B cell (primary cell): ENCODE data around the gene NTM. TPM values are rescaled to one million over a fixed set of nuclear protein-coding genes. Genes with fewer than 3 reads are reported as not detected.

Source experiments
- ATAC-seq: fragments of 200-7000 bp; cut with Tn5 transposase; one replicate; pipeline ENCODE4 v1.10.0; 2021; ENCODE audit warnings: low read depth, mild to moderate bottlenecking, moderate number of reproducible peaks, moderate library complexity
- CTCF ChIA-PET: fragments of 350-600 bp; sonication (Branson Sonifier 250); formaldehyde crosslinking; loops from one replicate; lab custom pipeline; 2021; ENCODE audit warnings: antibody characterized with exemption, inconsistent platforms; lab: Charles Lee
- POLR2A ChIA-PET: fragments of 350-600 bp; sonication (Branson Sonifier 250); formaldehyde crosslinking; loops from one replicate; lab custom pipeline; 2021; ENCODE audit warnings: antibody characterized with exemption; lab: Charles Lee
- DNase-seq: peaks from one replicate; pipeline ENCODE4 v3.0.0; 2013
- H2AFZ ChIP-seq: 2 replicates; pipeline ENCODE4 v1.6.1; 2012; ENCODE audit warnings: mild to moderate bottlenecking, low read depth, low read length; ENCODE audit not compliant: insufficient read depth, poor library complexity, severe bottlenecking
- H3K27ac ChIP-seq, 2 donors: 1 replicate in 1 of 2; 2 replicates in 1 of 2; pipeline ENCODE4 v1.5.1; 2012 to 2013; ENCODE audit warnings: low read length in 2 of 2, mild to moderate bottlenecking in 2 of 2, moderate library complexity in 1 of 2
- H3K27me3 ChIP-seq, 4 experiments: fragments of 200-600 bp in 1 of 4; sonication (generic) in 1 of 4; replicated peaks in 1 of 4; 1 replicate in 2 of 4; 2 replicates in 2 of 4; pipeline versions ENCODE4 v1.6.1 to v1.7.0; 2013 to 2016; ENCODE audit warnings: low read length in 3 of 4, mild to moderate bottlenecking in 2 of 4, mixed read lengths in 1 of 4, moderate library complexity in 1 of 4; ENCODE audit not compliant: insufficient read depth in 4 of 4, control insufficient read depth in 3 of 4; ENCODE audit errors: control extremely low read depth in 1 of 4
- H3K36me3 ChIP-seq, 2 experiments: replicated peaks in 1 of 2; 1 replicate in 1 of 2; 2 replicates in 1 of 2; pipeline versions ENCODE4 v1.6.1 to v1.7.1; 2013; ENCODE audit warnings: low read length in 1 of 2; ENCODE audit not compliant: insufficient read depth in 2 of 2, control insufficient read depth in 1 of 2; ENCODE audit errors: control extremely low read depth in 1 of 2, extremely low read depth in 1 of 2
- H3K4me1 ChIP-seq, 2 donors: fragments of 200-600 bp in 1 of 2; sonication (generic) in 1 of 2; 1 replicate in 1 of 2; 2 replicates in 1 of 2; pipeline versions ENCODE4 v1.5.1 to v1.6.1; 2013 to 2017; ENCODE audit warnings: low read length in 2 of 2; ENCODE audit not compliant: control insufficient read depth in 2 of 2, insufficient read depth in 2 of 2
- H3K4me2 ChIP-seq: replicated peaks from 2 replicates; pipeline ENCODE3; 2012; ENCODE audit warnings: mild to moderate bottlenecking, low read depth, low read length; ENCODE audit not compliant: poor library complexity, severe bottlenecking
- H3K4me3 ChIP-seq, 5 experiments: fragments of 200-600 bp in 1 of 5; sonication (generic) in 1 of 5; 1 replicate in 3 of 5; 2 replicates in 2 of 5; pipeline versions ENCODE4 v1.5.1 to v1.7.0; 2011 to 2016; ENCODE audit warnings: low read length in 4 of 5, mild to moderate bottlenecking in 4 of 5, low read depth in 2 of 5, control low read depth in 1 of 5, moderate library complexity in 1 of 5; ENCODE audit not compliant: insufficient read depth in 1 of 5; ENCODE audit errors: control extremely low read depth in 1 of 5, extremely low read depth in 1 of 5
- H3K79me2 ChIP-seq: fragments of 200-600 bp; sonication (generic); one replicate; pipeline ENCODE4 v1.6.0; 2016; ENCODE audit warnings: low read length; ENCODE audit not compliant: control insufficient read depth, insufficient read depth
- H3K9ac ChIP-seq: fragments of 200-600 bp; sonication (generic); 2 replicates; pipeline ENCODE4 v1.6.1; 2017; ENCODE audit warnings: mild to moderate bottlenecking, low read length, moderate library complexity
- H3K9me3 ChIP-seq, 3 donors: one replicate each; pipeline versions ENCODE4 v1.6.1 to v1.7.1; 2013; ENCODE audit warnings: low read length in 2 of 3; ENCODE audit not compliant: control insufficient read depth in 2 of 3, insufficient read depth in 1 of 3; ENCODE audit errors: control extremely low read depth in 1 of 3
- H4K20me1 ChIP-seq: 2 replicates; pipeline ENCODE4 v1.6.0; 2012; ENCODE audit warnings: mild to moderate bottlenecking, low read length; ENCODE audit not compliant: insufficient read depth, control insufficient read depth, poor library complexity, severe bottlenecking
- H3K27ac Mint-ChIP-seq: one replicate; pipeline ENCODE4 v1.8.0; 2021; ENCODE audit warnings: mixed read lengths
- H3K27me3 Mint-ChIP-seq: one replicate; pipeline ENCODE4 v1.8.0; 2021; ENCODE audit warnings: mixed read lengths
- H3K4me1 Mint-ChIP-seq: one replicate; pipeline ENCODE4 v1.8.0; 2021; ENCODE audit warnings: mixed read lengths
- H3K4me3 Mint-ChIP-seq: one replicate; pipeline ENCODE4 v1.8.0; 2021; ENCODE audit warnings: mixed read lengths
- H3K9me3 Mint-ChIP-seq: one replicate; pipeline ENCODE4 v1.8.0; 2022; ENCODE audit warnings: mixed read lengths; ENCODE audit not compliant: insufficient read depth
- CTCF ChIP-seq: fragments of 200-600 bp; IDR thresholded peaks from one replicate; pipeline ENCODE4 v1.8.0; 2022; ENCODE audit warnings: antibody characterized with exemption, mild to moderate bottlenecking
- EZH2 ChIP-seq: IDR thresholded peaks from 2 replicates; pipeline ENCODE4 v1.6.1; 2012; ENCODE audit warnings: borderline replicate concordance, low read depth, mild to moderate bottlenecking, moderate library complexity, low read length; ENCODE audit not compliant: insufficient read depth, poor library complexity, severe bottlenecking
- WGBS: methylation state at CpG from one replicate; pipeline ENCODE4 v1.1.5; 2013; ENCODE audit warnings: missing lambda C conversion rate; ENCODE audit not compliant: insufficient coverage; 5-methylcytosine and 5-hydroxymethylcytosine counted together
- intact Hi-C: fragments of 100-400 bp; cut with micrococcal nuclease; formaldehyde crosslinking; loops from one replicate; pipeline ENCODE4 v1.10.0; 2022
- polyA plus RNA-seq: library from polyadenylated mRNA; depleted of rRNA; stranded (reverse); fragments of >200 nt; gene quantifications from 2 replicates; pipeline ENCODE4 v1.2.3, GENCODE V29; 2012
- total RNA-seq, 2 donors: library from RNA; stranded (reverse); fragments of 120-200 nt in 1 of 2; gene quantifications; 1 replicate in 1 of 2; 2 replicates in 1 of 2; pipeline versions ENCODE4 v1.2.3 to v1.2.4, GENCODE V29; 2013 to 2022

The NTM gene
- total and polyA plus RNA-seq, 2 donors (not counting 1 experiment from before 2014, with no cell fraction given): not detected

- Histone ChIP-seq H3K27me3 (no peaks in the 10 kb centered on the region), H3K4me2 (no peak overlapping the region), H3K36me3 (no peaks in the 10 kb centered on the region), H3K9me3 (peaks cover 0 to 3% (median 0%) of the 10 kb centered on the region in 3 donors), H2AFZ (no peak overlapping the region), H3K4me1 (no peaks in the 10 kb centered on the region), H3K27ac (no peak overlapping the region), H4K20me1 (no peaks in the 10 kb centered on the region), H3K9ac (no peak overlapping the region), H3K4me3 (no peak overlapping the region), H3K79me2 (no peaks in the 10 kb centered on the region)
- H3K4me1 Mint-ChIP-seq: no peaks in the 10 kb centered on the region
- POLR2A ChIA-PET: no interaction called here
- no peak overlapping the region for H3K27ac Mint-ChIP-seq
- ATAC-seq (no peak), DNase-seq (no peak)
- 55% methylated on average over 2 of the region's 4 CpGs for WGBS
- no peaks in the 10 kb centered on the region for H3K9me3 Mint-ChIP-seq
- no peak for TF ChIP-seq CTCF
- no peak for TF ChIP-seq EZH2
- intact Hi-C loops: no loop called here
- H3K27me3 Mint-ChIP-seq: no peaks in the 10 kb centered on the region
- no peak overlapping the region for H3K4me3 Mint-ChIP-seq
- CTCF ChIA-PET: no interaction called here
Observed at GRCh38 chr11:132099692-132100091, 729.3 kb downstream of the NTM start.

- TF ChIP-seq EZH2 (no peak), CTCF (no peak)
- Histone ChIP-seq H3K9me3 (no peaks in the 10 kb centered on the region), H3K79me2 (no peaks in the 10 kb centered on the region), H3K9ac (no peak overlapping the region), H3K36me3 (no peaks in the 10 kb centered on the region), H3K27ac (no peak overlapping the region), H3K4me1 (no peaks in the 10 kb centered on the region), H4K20me1 (no peaks in the 10 kb centered on the region), H3K4me3 (no peak overlapping the region), H3K27me3 (no peaks in the 10 kb centered on the region), H3K4me2 (no peak overlapping the region), H2AFZ (no peak overlapping the region)
- WGBS: 67% methylated on average over 2 of the region's 5 CpGs
- no peaks in the 10 kb centered on the region for H3K27me3 Mint-ChIP-seq
- no peaks in the 10 kb centered on the region for H3K9me3 Mint-ChIP-seq
- no peak overlapping the region for H3K4me3 Mint-ChIP-seq
- intact Hi-C loops: no loop called here
- DNase-seq (no peak), ATAC-seq (no peak)
- no peaks in the 10 kb centered on the region for H3K4me1 Mint-ChIP-seq
- H3K27ac Mint-ChIP-seq: no peak overlapping the region
- ChIA-PET POLR2A (no interaction called here), CTCF (no interaction called here)
Observed at GRCh38 chr11:132100583-132100982, 730.2 kb downstream of the NTM start.
